LNCAP (cell line): Measurements from ENCODE around the gene ENDOU.

Experiments
- CTCF ChIP-seq: fragments of 450-650 bp; IDR thresholded peaks from 2 replicates; pipeline ENCODE4 v1.5.1; 2017; ENCODE audit warnings: mild to moderate bottlenecking

Gene ENDOU

GRCh38 chr12:47725091-47725772, at the start of gene ENDOU:
Gene ENDOU (minus strand): TSS chr12:47725490. CDS start chr12:47725413, 77 bp downstream.
- no peak for TF ChIP-seq CTCF

GRCh38 chr12:47774663-47775062, 49.4 kb upstream of the ENDOU start:
- TF ChIP-seq CTCF, result no peak

GRCh38 chr12:47773858-47774580, 48.7 kb upstream of the ENDOU start:
- TF ChIP-seq CTCF, result no peak

GRCh38 chr12:47773062-47773857, 48.0 kb upstream of the ENDOU start, which contains the start of gene SLC48A1:
Gene SLC48A1 (plus strand): TSS chr12:47773238. CDS start chr12:47773305, 67 bp downstream.
- peak; percentile 54 for TF ChIP-seq CTCF

- TF ChIP-seq CTCF, result no peak
These were observed 47.4 kb upstream of the ENDOU start for GRCh38 chr12:47772738-47773061.

- TF ChIP-seq CTCF, result no peak
These were observed 46.9 kb upstream of the ENDOU start for GRCh38 chr12:47772094-47772660.

GRCh38 chr12:47771304-47771703, 46.0 kb upstream of the ENDOU start:
- TF ChIP-seq CTCF, result no peak
